ENCODE measurements around the gene P3H4. TPM values are rescaled to one million over a fixed set of nuclear protein-coding genes. Genes with fewer than 3 reads are reported as not detected.
A peak's percentile ranks its signal among the peaks of the same experiment; 100 is the strongest.
"Not testable (repeated sequence)": the region's sequence is repeated elsewhere in the genome, so short reads cannot be mapped to it uniquely, and the experiment has no call there.

Gene P3H4
- polyA plus RNA-seq, 4 donors: 33.8 to 55.6 (median 46.2) TPM

DNA sequence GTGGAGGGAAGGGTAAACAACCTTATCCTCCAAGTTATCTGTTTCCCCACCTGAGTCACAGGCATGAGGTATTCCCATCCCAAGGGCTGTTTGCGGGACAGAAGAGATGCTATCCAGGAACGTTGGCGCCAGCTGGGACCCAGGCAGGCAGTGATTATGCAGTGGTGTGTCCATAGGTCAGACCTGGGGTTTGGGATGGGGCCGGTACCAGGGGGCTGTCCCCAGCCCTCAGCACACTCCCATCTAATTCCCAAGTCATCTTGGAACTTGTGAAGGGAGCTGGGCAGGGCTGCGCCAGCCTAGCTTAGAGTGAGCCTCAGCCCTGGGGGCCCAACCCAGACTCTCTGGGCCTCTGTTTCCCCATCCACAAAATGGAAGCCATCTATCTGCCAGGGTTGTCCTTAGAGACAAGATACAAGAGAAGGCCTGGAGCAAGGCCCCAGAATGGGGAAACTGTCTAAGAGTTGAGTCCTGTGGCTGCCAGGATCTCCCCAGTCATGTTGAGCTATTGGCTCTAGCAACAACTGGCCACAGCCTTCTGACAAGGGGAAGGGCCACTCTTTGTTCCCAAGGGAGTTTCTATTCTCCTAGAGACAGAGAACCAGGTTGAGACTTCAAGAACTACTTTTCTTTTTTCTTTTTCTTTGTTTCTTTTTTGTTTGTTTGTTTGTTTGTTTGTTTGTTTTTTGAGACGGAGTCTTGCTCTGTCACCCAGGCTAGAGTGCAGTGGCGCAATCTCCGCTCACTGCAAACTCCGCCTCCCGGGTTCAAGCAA is 15.4 kb downstream of the P3H4 start:
- DNase-seq (ENCODE audit: low read depth in 4 of 4, low spot score in 2 of 4): no peak

GRCh38 chr17:41794540-41794975 is 17.2 kb downstream of the P3H4 start:
- DNase-seq (ENCODE audit: low read depth in 4 of 4, low spot score in 2 of 4): no peak

GRCh38 chr17:41793784-41794539 is 17.8 kb downstream of the P3H4 start:
- DNase-seq (ENCODE audit: low read depth in 4 of 4, low spot score in 2 of 4): no peak

DNA sequence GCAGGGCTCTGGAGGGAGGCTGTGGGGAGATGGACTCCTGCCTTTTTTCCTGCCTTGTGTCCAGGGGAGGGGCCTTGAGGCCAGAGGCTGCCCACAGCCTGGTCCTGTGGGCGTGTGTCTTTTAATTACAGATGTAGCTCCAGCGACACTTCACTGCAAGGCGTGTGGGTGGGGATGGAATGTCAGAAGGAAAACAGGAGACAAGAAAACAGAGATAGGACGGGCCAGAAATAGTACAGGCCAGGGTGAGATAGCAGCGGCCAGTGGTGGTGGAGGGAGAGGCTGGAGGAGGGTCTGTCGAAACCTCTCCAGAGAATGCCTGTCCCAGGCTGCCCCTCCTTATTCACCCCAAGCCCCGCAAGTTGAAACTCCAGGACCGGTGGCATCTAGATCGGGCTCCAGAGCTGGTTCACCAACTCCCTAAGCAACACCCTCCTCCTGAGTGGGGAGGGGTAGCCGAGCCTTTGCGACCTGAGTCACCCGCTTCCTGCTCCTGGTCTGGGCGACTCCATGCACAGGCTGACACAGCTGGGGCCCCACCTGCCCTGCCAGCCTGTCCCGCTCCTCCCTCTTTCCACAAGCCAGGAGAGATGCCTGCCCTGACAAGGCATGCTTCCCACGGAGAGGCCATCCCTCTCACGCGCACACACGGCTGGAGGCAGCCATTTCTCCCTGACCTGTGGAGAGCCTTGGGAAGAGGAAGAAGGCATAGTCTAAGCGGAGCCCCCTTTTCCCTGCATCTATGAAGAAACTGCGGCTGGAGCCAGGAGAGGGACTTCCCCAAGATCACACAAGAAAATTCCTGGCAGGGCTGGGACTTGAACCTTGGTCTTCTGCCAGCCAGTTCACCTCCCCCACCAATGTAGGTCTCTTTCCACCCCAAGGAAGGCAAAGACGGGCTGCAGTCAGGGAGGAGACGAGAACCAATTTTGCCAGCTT is 18.6 kb downstream of the P3H4 start:
- no peak for DNase-seq (ENCODE audit: low read depth in 4 of 4, low spot score in 2 of 4)

DNA sequence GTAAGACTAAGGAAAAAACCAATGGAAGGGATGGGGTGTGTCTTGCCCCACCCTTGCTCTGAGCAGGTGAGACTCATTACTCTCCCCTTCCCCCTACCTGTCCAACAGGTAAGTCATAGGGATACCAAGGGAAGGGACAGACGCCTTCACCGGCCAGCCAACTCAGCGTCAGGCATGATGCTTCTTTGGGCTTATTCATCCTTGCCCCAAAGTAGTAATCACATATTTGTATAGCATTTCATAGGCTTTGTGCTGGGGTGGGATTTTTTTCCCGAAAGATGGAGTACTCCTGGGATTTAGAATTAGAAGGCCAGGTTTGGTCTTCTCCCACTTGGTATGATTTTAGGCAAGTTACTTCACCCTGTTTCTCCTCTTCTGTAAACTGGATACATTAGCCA is 24.7 kb downstream of the P3H4 start:
- no peak for DNase-seq (ENCODE audit: low read depth in 4 of 4, low spot score in 2 of 4)

- peak in 3 of 4 donors; percentile 98 to 99 (median 98) for DNase-seq (ENCODE audit: low read depth in 4 of 4, low spot score in 2 of 4)
Measured at GRCh38 chr17:41786227-41787020, 25.3 kb downstream of the P3H4 start, which contains the start of gene JUP. JUP (minus strand) TSS chr17:41786711; CDS start chr17:41771854, 14,857 bp downstream.

DNA sequence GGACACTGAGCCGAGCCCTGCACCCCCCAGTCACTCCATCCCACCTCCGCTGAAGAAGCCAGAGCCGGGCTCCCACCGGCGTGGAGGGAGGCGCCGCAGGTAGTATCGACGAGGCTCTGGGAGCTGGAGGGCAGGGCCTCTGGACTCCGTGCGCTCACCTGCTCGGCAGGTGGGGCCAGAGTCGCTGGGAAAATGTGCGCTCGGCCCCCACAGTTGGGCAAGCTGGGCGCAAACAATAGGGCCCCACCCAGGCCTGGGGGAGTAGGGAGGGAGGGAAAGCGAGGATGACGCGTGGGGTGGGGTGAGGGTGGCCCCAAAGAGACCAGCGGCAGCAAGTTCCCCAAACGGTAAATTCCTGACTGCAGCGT is 25.9 kb downstream of the P3H4 start:
- DNase-seq (ENCODE audit: low read depth in 4 of 4, low spot score in 2 of 4): no peak

DNA sequence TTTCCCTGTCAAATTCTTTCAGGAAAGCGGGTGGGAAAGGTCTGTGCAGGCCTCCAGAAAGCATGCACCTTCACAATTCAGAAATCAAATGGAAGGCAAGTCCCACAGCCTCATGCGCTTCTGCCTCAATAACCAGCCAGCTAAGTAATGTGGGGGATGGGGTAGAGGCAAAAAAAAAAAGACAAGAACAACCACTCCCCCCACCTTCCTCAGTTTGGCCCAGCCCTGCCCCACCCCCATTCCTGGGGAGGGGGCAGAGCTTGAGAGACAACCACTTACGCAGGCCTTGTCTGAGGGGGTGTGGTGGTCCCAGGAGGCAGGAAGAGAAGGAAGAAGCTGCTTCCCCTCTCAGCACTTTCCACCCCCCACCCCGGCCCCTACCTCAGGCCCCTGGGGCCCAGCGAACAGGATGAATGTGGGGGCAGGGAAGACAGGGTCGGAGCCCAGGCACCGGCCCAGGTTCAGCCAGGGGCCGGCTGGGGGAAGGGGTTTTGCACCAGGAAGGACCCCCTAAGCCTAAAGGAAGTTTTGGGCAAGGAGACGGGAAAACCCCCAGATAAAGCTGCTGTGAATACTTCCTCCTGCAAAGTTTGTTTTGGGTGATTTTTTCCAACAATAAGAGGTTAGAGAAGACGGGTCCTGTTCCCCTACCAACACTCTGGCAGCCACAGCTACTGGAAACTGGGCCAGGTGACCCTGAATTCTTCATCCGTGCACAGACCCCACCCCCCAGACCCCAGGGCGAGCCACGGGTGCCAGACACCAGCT is 26.5 kb downstream of the P3H4 start:
- peak in 2 of 4 donors; percentile 70 to 78 for DNase-seq (ENCODE audit: low read depth in 4 of 4, low spot score in 2 of 4)

- peak in 2 of 4 donors; percentile 63 to 66 for DNase-seq (ENCODE audit: low read depth in 4 of 4, low spot score in 2 of 4)
Measured at GRCh38 chr17:41784207-41784744, 27.5 kb downstream of the P3H4 start.

DNA sequence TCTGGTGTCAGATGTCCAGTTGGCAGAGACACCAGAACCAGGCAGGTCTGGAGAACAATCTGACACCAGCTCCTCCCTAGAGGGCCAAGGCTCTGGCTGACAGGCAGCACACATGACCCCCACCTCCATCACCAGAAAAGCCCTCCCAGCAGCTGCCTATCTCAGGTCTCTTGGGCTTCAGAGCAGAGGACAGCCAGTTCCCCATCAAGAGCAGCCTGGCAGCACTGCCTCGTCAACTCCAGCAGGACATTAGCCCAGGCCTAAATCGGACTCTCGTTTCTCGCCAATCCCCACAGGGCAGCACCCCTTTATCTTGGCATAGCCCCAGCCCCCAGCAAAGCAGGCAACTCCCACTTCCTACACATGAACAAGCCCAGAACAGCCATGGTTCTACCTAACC is 29.6 kb downstream of the P3H4 start:
- DNase-seq (ENCODE audit: low read depth in 4 of 4, low spot score in 2 of 4): no peak

DNA sequence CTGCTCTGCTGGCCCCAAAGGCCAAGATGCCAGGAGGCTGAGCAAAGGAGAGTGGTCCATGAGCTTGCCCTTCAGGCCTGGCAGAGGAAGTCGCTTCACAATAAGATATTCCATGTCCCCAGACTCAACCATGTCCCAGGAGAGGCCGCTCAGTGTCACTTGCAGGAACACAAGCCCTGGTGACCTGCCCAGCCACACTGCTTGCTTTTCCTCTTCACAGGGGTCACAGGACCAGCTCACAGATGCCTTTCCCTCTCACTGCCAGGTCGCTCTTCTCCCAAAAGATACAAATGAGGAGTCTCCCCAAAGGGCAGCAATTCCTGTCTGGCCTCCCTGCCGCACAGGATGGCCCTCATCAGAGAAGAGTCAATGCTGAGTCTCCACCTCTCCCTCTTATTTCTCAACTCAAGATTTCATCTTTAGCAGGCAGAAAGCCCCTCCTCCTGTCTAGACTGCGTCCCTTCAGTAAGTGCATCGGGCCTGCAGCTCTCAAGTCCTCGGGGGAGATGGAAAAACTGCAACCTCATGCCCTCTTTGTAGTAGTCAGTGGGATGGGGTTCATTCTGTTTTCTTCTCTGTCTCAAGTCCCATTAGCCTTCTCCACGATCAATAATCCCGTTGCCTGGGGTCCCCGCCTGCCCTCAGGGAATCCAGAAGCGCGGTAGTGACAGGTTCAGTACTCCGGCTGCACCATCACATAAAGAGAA is 30.2 kb downstream of the P3H4 start:
- DNase-seq (ENCODE audit: low read depth in 4 of 4, low spot score in 2 of 4): no peak

DNA sequence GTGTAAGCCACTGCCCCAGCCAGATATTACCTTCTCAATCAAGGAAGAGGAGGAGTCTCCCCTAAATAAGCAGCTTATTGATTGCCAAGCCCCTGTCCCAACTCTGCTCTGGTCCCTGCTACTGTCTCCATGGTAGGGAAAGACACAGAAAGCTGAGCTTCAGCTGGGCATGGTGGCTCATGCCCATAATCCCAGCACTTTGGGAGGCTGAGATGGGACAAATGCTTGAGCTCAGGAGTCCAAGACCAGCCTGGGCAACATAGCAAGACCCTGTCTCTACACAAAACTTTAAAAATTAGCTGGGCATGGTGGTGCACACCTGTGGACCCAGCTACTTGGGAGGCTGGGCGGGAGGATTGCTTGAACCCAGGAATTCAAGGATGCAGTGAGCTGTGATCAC is 31.8 kb downstream of the P3H4 start:
- no peak for DNase-seq (ENCODE audit: low read depth in 4 of 4, low spot score in 2 of 4)

GRCh38 chr17:41777574-41778188 is 34.1 kb downstream of the P3H4 start:
- DNase-seq (ENCODE audit: low read depth in 4 of 4, low spot score in 2 of 4): peak in 2 of 4 donors; percentile 64 to 78

GRCh38 chr17:41777157-41777573 is 34.6 kb downstream of the P3H4 start:
- DNase-seq (ENCODE audit: low read depth in 4 of 4, low spot score in 2 of 4): peak in 2 of 4 donors; percentile 49 to 59

DNA sequence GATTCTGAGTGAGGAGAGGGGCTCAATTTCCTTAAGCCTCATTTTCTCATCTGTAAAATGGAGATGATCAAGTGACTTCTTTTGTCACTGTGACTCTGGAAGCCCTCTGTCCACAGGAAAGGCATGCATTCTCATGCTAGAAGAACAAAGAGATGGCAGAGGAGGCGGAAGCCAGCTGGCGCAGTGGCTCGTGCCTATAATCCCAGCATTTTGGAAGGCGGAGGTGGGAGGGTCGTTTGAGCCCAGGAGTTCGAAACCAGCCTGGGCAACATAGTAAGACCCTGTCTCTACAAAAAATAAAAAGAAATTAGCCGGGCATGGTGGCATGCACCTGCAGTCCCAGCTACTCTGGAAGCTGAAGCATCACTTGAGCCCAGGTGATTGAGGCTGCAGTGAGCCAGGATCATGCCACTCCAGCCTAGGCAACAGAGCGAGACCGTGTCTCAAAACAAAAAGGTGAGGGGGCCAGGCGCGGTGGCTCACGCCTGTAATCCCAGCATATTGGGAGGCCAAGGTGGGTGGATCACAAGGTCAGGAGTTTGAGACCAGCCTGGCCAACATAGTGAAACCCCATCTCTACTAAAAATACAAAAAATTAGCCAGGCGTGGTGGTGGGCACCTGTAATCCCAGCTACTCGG is 35.4 kb downstream of the P3H4 start:
- not testable (repeated sequence) for DNase-seq (ENCODE audit: low read depth in 4 of 4, low spot score in 2 of 4)

GRCh38 chr17:41775394-41776226 is 36.1 kb downstream of the P3H4 start:
- no peak for DNase-seq (ENCODE audit: low read depth in 4 of 4, low spot score in 2 of 4)
